Body of pancreas (tissue), 4 donors: ENCODE results near the gene CASP3. TPM values are rescaled to one million over a fixed set of nuclear protein-coding genes. Genes with fewer than 3 reads are reported as not detected.

Experiments used
- ATAC-seq: fragments of 150-250 bp; one replicate; pipeline ENCODE4 v1.9.1; 2016
- DNase-seq, 4 donors: peaks; one replicate each; pipeline ENCODE4 v3.0.0-alpha.2; 2019
- H3K27ac ChIP-seq, 4 donors: fragments of 200-600 bp; sonication (generic); 1 replicate in 3 of 4; 2 replicates in 1 of 4; pipeline versions ENCODE4 v1.5.1 to v1.6.1; 2016 to 2019; ENCODE audit warnings: mild to moderate bottlenecking in 1 of 4, mixed read lengths in 1 of 4, moderate library complexity in 1 of 4
- H3K27me3 ChIP-seq, 2 donors: fragments of 200-600 bp; sonication (generic); one replicate each; pipeline ENCODE4 v1.6.0; 2016; ENCODE audit warnings: mild to moderate bottlenecking in 1 of 2
- H3K36me3 ChIP-seq, 2 donors: fragments of 200-600 bp; sonication (generic); replicated peaks in 1 of 2; 2 replicates each; pipeline ENCODE4 v1.5.1; 2016; ENCODE audit warnings: low read depth in 2 of 2; ENCODE audit not compliant: insufficient read depth in 1 of 2
- H3K4me1 ChIP-seq: fragments of 200-600 bp; sonication (generic); one replicate; pipeline ENCODE4 v1.6.0; 2016
- H3K4me3 ChIP-seq, 2 donors: fragments of 200-600 bp; sonication (generic); 1 replicate in 1 of 2; 2 replicates in 1 of 2; pipeline ENCODE4 v1.5.1; 2016 to 2019
- H3K9me3 ChIP-seq, 3 donors: fragments of 200-600 bp; sonication (generic); 1 replicate in 2 of 3; 2 replicates in 1 of 3; pipeline ENCODE4 v1.5.1; 2016
- CTCF ChIP-seq, 7 experiments: fragments of 450-650 bp in 4 of 7; fragments of 200-600 bp in 3 of 7; sonication (generic) in 3 of 7; IDR thresholded peaks; one replicate each; pipeline ENCODE4 v1.5.1; 2016 to 2019; ENCODE audit warnings: antibody characterized with exemption in 7 of 7
- POLR2A ChIP-seq, 3 donors: fragments of 450-650 bp; IDR thresholded peaks; one replicate each; pipeline ENCODE4 v1.6.1; 2016; ENCODE audit warnings: antibody characterized with exemption in 3 of 3, mild to moderate bottlenecking in 2 of 3
- WGBS, 2 donors: methylation state at CpG; one replicate each; pipeline ENCODE4 v1.1.5; 2017; 5-methylcytosine and 5-hydroxymethylcytosine counted together
- intact Hi-C: fragments of 100-400 bp; cut with DNase I; formaldehyde crosslinking; loops from one replicate; pipeline ENCODE4 v1.15.1; 2023
- total RNA-seq, 2 donors: library from RNA; depleted of rRNA; stranded (reverse); fragments of >200 nt; gene quantifications; one replicate each; pipeline ENCODE4 v1.1.0, GENCODE V29; 2016

CASP3 gene
- total RNA-seq, 2 donors from 2014 or later = 4.9 to 6.5 TPM

- no peaks in the 10 kb centered on the region for H3K4me1 ChIP-seq
- H3K27ac ChIP-seq = no peak overlapping the region
- H3K27me3 ChIP-seq = no peaks in the 10 kb centered on the region
- TF ChIP-seq CTCF (IDR thresholded peaks at IDR 0.05) (no peak), POLR2A (IDR thresholded peaks at IDR 0.05) (no peak)
- intact Hi-C loops = no loop called here
- peaks cover 0 to 5% (median 0%) of the 10 kb centered on the region in 3 donors for H3K9me3 ChIP-seq
- 79 to 83% methylated on average over 7 of the region's 7 CpGs for WGBS, 2 donors
- no peak for ATAC-seq
- no peaks in the 10 kb centered on the region for H3K36me3 ChIP-seq
- peak in 1 of 4 donors; percentile 7 for DNase-seq
- H3K4me3 ChIP-seq = no peak overlapping the region
Observed at GRCh38 chr4:184599492-184600135, 49.6 kb downstream of the CASP3 start.

GRCh38 chr4:184598753-184599491 is 50.3 kb downstream of the CASP3 start:
- TF ChIP-seq POLR2A (IDR thresholded peaks at IDR 0.05) = no peak
- no peak for TF ChIP-seq CTCF (IDR thresholded peaks at IDR 0.05)
- H3K9me3 ChIP-seq = no peaks in the 10 kb centered on the region
- ATAC-seq (no peak), DNase-seq (no peak)
- H3K4me3 ChIP-seq = no peak overlapping the region
- no peaks in the 10 kb centered on the region for H3K36me3 ChIP-seq
- 72 to 75% methylated on average over 12 of the region's 12 CpGs for WGBS, 2 donors
- H3K27ac ChIP-seq = no peak overlapping the region
- no peaks in the 10 kb centered on the region for H3K4me1 ChIP-seq
- H3K27me3 ChIP-seq = no peaks in the 10 kb centered on the region
- intact Hi-C loops = no loop called here

GRCh38 chr4:184596617-184597185 is 52.5 kb downstream of the CASP3 start:
- no peak for TF ChIP-seq POLR2A (IDR thresholded peaks at IDR 0.05)
- no peak for TF ChIP-seq CTCF (IDR thresholded peaks at IDR 0.05)
- WGBS, 2 donors = 44 to 51% methylated on average over 5 of the region's 5 CpGs
- Histone ChIP-seq H3K9me3 (no peaks in the 10 kb centered on the region), H3K36me3 (no peaks in the 10 kb centered on the region), H3K27ac (no peak overlapping the region), H3K4me1 (no peaks in the 10 kb centered on the region), H3K27me3 (no peaks in the 10 kb centered on the region), H3K4me3 (no peak overlapping the region)
- ATAC-seq = no peak
- no peak for DNase-seq
- intact Hi-C loops = no loop called here

GRCh38 chr4:184596044-184596616 is 53.1 kb downstream of the CASP3 start:
- H3K4me1 ChIP-seq = no peaks in the 10 kb centered on the region
- WGBS, 2 donors = 77% methylated on average over 8 of the region's 8 CpGs
- no peak overlapping the region for H3K27ac ChIP-seq
- H3K9me3 ChIP-seq = no peaks in the 10 kb centered on the region
- TF ChIP-seq CTCF (IDR thresholded peaks at IDR 0.05) = no peak
- no peak for TF ChIP-seq POLR2A (IDR thresholded peaks at IDR 0.05)
- intact Hi-C loops = no loop called here
- H3K27me3 ChIP-seq = no peaks in the 10 kb centered on the region
- H3K4me3 ChIP-seq = no peak overlapping the region
- DNase-seq (no peak), ATAC-seq (no peak)
- H3K36me3 ChIP-seq = no peaks in the 10 kb centered on the region
